GM19025 (cell line): ENCODE results near the gene A1CF.
"Not testable (repeated sequence)": the region's sequence is repeated elsewhere in the genome, so short reads cannot be mapped to it uniquely, and the experiment has no call there.

Source experiments
- ATAC-seq: cut with Tn5 transposase; IDR thresholded peaks from one replicate; pipeline ENCODE4 v1.9.1; 2021; ENCODE audit warnings: mild to moderate bottlenecking, low read depth, moderate library complexity; ENCODE audit not compliant: unreplicated experiment

A1CF gene

GRCh38 chr10:50885097-50885859 is at the start of gene A1CF:
A1CF (minus strand) TSS chr10:50885627; CDS start chr10:50859940, 25,687 bp downstream.
- ATAC-seq = no peak

GRCh38 chr10:50931948-50932431 is 46.6 kb upstream of the A1CF start:
- ATAC-seq = no peak

GRCh38 chr10:50929670-50930069 is 44.2 kb upstream of the A1CF start:
- no peak for ATAC-seq

GRCh38 chr10:50928190-50928552 is 42.7 kb upstream of the A1CF start:
- no peak for ATAC-seq

- ATAC-seq = no peak
Measured at GRCh38 chr10:50927522-50928189, 42.2 kb upstream of the A1CF start.

GRCh38 chr10:50923471-50923870 is 38.0 kb upstream of the A1CF start:
- not testable (repeated sequence) for ATAC-seq

- ATAC-seq = no peak
Measured at GRCh38 chr10:50919010-50919409, 33.6 kb upstream of the A1CF start.

- ATAC-seq = no peak
Measured at GRCh38 chr10:50918529-50918928, 33.1 kb upstream of the A1CF start.

- ATAC-seq = no peak
Measured at GRCh38 chr10:50917486-50917885, 32.1 kb upstream of the A1CF start.

GRCh38 chr10:50909334-50910014 is 24.0 kb upstream of the A1CF start:
- no peak for ATAC-seq

GRCh38 chr10:50908366-50908765 is 22.9 kb upstream of the A1CF start:
- ATAC-seq = no peak

GRCh38 chr10:50905797-50906196 is 20.4 kb upstream of the A1CF start:
- not testable (repeated sequence) for ATAC-seq

GRCh38 chr10:50896721-50897120 is 11.3 kb upstream of the A1CF start:
- ATAC-seq = no peak

GRCh38 chr10:50894312-50894711 is 8.9 kb upstream of the A1CF start:
- ATAC-seq = no peak

GRCh38 chr10:50892467-50892866 is 7.0 kb upstream of the A1CF start:
- ATAC-seq = no peak

GRCh38 chr10:50884302-50884701 is 1.1 kb downstream of the A1CF start:
- ATAC-seq = no peak

- no peak for ATAC-seq
Measured at GRCh38 chr10:50883629-50884028, 1.8 kb downstream of the A1CF start.

- ATAC-seq = no peak
Measured at GRCh38 chr10:50882540-50882983, 2.9 kb downstream of the A1CF start.

- not testable (repeated sequence) for ATAC-seq
Measured at GRCh38 chr10:50881046-50881445, 4.4 kb downstream of the A1CF start.

GRCh38 chr10:50876429-50876828 is 9.0 kb downstream of the A1CF start:
- ATAC-seq = no peak

- no peak for ATAC-seq
Measured at GRCh38 chr10:50874723-50875122, 10.7 kb downstream of the A1CF start.
